Body of pancreas (tissue), 4 donors: ENCODE data around the gene BTBD9. TPM values are rescaled to one million over a fixed set of nuclear protein-coding genes. Genes with fewer than 3 reads are reported as not detected.

Experiments
- ATAC-seq: fragments of 150-250 bp; one replicate; pipeline ENCODE4 v1.9.1; 2016
- DNase-seq, 4 donors: peaks; one replicate each; pipeline ENCODE4 v3.0.0-alpha.2; 2019
- H3K27ac ChIP-seq, 4 donors: fragments of 200-600 bp; sonication (generic); 1 replicate in 3 of 4; 2 replicates in 1 of 4; pipeline versions ENCODE4 v1.5.1 to v1.6.1; 2016 to 2019; ENCODE audit warnings: mild to moderate bottlenecking in 1 of 4, mixed read lengths in 1 of 4, moderate library complexity in 1 of 4
- H3K27me3 ChIP-seq, 2 donors: fragments of 200-600 bp; sonication (generic); one replicate each; pipeline ENCODE4 v1.6.0; 2016; ENCODE audit warnings: mild to moderate bottlenecking in 1 of 2
- H3K36me3 ChIP-seq, 2 donors: fragments of 200-600 bp; sonication (generic); replicated peaks in 1 of 2; 2 replicates each; pipeline ENCODE4 v1.5.1; 2016; ENCODE audit warnings: low read depth in 2 of 2; ENCODE audit not compliant: insufficient read depth in 1 of 2
- H3K4me1 ChIP-seq: fragments of 200-600 bp; sonication (generic); one replicate; pipeline ENCODE4 v1.6.0; 2016
- H3K4me3 ChIP-seq, 2 donors: fragments of 200-600 bp; sonication (generic); 1 replicate in 1 of 2; 2 replicates in 1 of 2; pipeline ENCODE4 v1.5.1; 2016 to 2019
- H3K9me3 ChIP-seq, 3 donors: fragments of 200-600 bp; sonication (generic); 1 replicate in 2 of 3; 2 replicates in 1 of 3; pipeline ENCODE4 v1.5.1; 2016
- POLR2A ChIP-seq, 3 donors: fragments of 450-650 bp; IDR thresholded peaks; one replicate each; pipeline ENCODE4 v1.6.1; 2016; ENCODE audit warnings: antibody characterized with exemption in 3 of 3, mild to moderate bottlenecking in 2 of 3
- WGBS, 2 donors: methylation state at CpG; one replicate each; pipeline ENCODE4 v1.1.5; 2017; 5-methylcytosine and 5-hydroxymethylcytosine counted together
- intact Hi-C: fragments of 100-400 bp; cut with DNase I; formaldehyde crosslinking; loops from one replicate; pipeline ENCODE4 v1.15.1; 2023
- total RNA-seq, 2 donors: library from RNA; depleted of rRNA; stranded (reverse); fragments of >200 nt; gene quantifications; one replicate each; pipeline ENCODE4 v1.1.0, GENCODE V29; 2016
- TF ChIP-seq, protein P1 (sequence below), 7 experiments: fragments of 450-650 bp in 4 of 7; fragments of 200-600 bp in 3 of 7; sonication (generic) in 3 of 7; IDR thresholded peaks; one replicate each; pipeline ENCODE4 v1.5.1; 2016 to 2019; ENCODE audit warnings: antibody characterized with exemption in 7 of 7

BTBD9 gene
- total RNA-seq, 2 donors from 2014 or later, result 11.9 to 29.3 TPM

DNA sequence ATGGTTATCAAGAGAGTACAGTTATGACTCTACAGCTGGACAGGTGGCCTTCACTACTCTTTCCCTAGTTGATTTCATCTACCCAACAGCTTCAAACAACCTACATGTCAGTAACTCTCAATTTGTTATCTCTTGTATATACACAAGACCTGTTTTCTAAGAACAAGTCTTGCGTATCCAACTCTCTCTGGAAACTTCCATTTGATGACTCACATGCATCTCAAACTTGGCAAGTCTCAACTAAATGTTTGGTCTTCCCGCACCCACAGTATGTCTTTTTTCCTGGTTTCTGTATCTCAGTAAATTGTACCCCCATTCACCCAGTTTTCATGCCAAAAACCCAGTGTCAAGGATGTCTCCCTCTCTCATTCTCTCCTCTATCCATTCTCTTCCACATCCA, 97.7 kb downstream of the BTBD9 start:
- Histone ChIP-seq H3K4me3 (no peak overlapping the region), H3K4me1 (no peaks in the 10 kb centered on the region), H3K27me3 (no peaks in the 10 kb centered on the region), H3K9me3 (no peaks in the 10 kb centered on the region), H3K36me3 (no peaks in the 10 kb centered on the region), H3K27ac (no peak overlapping the region)
- TF ChIP-seq, protein P1, sequence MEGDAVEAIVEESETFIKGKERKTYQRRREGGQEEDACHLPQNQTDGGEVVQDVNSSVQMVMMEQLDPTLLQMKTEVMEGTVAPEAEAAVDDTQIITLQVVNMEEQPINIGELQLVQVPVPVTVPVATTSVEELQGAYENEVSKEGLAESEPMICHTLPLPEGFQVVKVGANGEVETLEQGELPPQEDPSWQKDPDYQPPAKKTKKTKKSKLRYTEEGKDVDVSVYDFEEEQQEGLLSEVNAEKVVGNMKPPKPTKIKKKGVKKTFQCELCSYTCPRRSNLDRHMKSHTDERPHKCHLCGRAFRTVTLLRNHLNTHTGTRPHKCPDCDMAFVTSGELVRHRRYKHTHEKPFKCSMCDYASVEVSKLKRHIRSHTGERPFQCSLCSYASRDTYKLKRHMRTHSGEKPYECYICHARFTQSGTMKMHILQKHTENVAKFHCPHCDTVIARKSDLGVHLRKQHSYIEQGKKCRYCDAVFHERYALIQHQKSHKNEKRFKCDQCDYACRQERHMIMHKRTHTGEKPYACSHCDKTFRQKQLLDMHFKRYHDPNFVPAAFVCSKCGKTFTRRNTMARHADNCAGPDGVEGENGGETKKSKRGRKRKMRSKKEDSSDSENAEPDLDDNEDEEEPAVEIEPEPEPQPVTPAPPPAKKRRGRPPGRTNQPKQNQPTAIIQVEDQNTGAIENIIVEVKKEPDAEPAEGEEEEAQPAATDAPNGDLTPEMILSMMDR (IDR thresholded peaks at IDR 0.05), result no peak
- no peak for TF ChIP-seq POLR2A (IDR thresholded peaks at IDR 0.05)
- no peak for DNase-seq
- 73 to 84% methylated on average over 2 of the region's 2 CpGs for WGBS, 2 donors
- no peak for ATAC-seq
- intact Hi-C loops, result no loop called here

DNA sequence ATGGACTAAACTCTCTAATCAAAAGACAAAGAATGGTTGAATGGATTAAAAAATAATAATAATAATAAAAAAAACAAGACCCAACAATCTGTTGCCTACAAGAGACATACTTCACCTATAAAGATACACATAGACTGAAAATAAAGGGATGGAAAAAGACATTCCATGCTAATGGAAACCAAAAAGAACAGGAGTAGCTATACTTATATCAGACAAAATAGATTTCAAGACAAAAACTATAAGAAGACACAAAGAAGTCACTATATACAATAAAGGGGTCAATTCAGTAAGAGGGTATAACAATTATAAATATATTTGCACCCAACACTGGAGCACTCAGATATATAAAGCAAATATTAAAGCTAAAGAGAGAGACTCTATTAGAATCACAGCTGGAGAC, 106.7 kb downstream of the BTBD9 start:
- TF ChIP-seq, protein P1 (IDR thresholded peaks at IDR 0.05), result no peak
- TF ChIP-seq POLR2A (IDR thresholded peaks at IDR 0.05), result no peak
- no peaks in the 10 kb centered on the region for H3K4me1 ChIP-seq
- no peak overlapping the region for H3K4me3 ChIP-seq
- DNase-seq, result no peak
- no peak for ATAC-seq
- H3K9me3 ChIP-seq, result peaks cover 0 to 4% (median 0%) of the 10 kb centered on the region in 3 donors
- intact Hi-C loops, result no loop called here
- no peaks in the 10 kb centered on the region for H3K27me3 ChIP-seq
- no peaks in the 10 kb centered on the region for H3K36me3 ChIP-seq
- no peak overlapping the region for H3K27ac ChIP-seq

DNA sequence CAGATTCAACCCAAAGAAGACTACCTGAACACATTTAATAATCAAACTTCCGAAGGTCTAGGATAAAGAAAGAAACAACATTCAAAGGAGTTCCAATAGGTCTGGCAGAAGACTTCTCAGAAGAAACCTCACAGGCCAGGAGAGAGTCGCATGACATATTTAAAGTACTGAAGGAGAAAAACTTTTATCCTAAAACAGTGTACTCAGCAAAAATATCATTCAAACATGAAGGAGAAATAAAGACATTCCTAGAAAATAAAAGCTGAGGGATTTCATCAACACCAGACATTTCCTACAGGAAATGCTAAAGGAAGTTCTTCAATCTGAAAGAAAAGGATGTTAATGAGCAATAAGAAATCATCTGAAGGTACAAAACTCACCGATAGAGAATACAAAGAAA, 108.6 kb downstream of the BTBD9 start:
- Histone ChIP-seq H3K9me3 (peaks cover 0 to 7% (median 0%) of the 10 kb centered on the region in 3 donors), H3K27ac (no peak overlapping the region), H3K36me3 (no peaks in the 10 kb centered on the region), H3K27me3 (no peaks in the 10 kb centered on the region), H3K4me3 (no peak overlapping the region), H3K4me1 (no peaks in the 10 kb centered on the region)
- 78 to 92% methylated on average over 3 of the region's 3 CpGs for WGBS, 2 donors
- TF ChIP-seq, protein P1 (IDR thresholded peaks at IDR 0.05), result no peak
- no peak for TF ChIP-seq POLR2A (IDR thresholded peaks at IDR 0.05)
- intact Hi-C loops, result no loop called here
- ATAC-seq, result no peak
- DNase-seq, result no peak

DNA sequence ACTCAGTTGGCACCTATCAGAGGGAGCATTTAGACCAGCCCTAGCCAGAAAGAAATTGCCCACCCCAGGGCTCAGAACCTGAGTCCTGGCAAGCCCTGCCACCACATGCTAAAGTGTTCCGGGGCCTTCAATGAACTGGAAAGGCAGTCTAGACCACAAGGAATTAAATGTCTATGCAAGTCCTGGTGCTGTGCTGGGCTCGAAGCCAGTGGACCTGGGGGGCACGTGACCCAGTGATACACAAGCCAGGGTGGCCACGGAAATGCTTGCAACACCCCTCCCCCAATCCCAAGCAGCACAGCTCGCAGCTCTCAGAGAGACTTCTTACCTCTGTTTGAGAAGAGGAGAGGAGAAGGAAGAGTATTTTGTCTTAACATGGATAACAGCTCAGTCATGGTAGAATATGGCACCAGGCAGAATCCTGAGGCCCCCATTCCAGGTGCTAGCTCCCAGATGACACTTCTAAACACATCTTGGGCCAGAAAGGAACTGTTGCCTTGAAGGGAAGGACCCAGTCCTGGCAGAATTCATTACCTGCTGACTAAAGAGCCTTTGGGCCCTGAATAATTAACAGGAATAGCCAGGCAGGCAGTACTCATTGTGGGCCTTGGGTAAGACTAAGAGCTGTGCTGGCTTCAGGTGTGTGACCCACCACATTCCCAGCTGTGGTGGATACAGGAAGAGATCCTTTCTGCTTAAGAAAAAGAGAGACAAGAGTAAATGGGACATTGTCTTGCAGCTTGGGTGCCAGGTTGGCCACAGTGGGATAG, 111.3 kb downstream of the BTBD9 start:
- WGBS, 2 donors, result 85 to 93% methylated on average over 5 of the region's 5 CpGs
- no peak for DNase-seq
- H3K27me3 ChIP-seq, result no peaks in the 10 kb centered on the region
- H3K36me3 ChIP-seq, result no peaks in the 10 kb centered on the region
- no peak for TF ChIP-seq POLR2A (IDR thresholded peaks at IDR 0.05)
- TF ChIP-seq, protein P1 (IDR thresholded peaks at IDR 0.05), result no peak
- intact Hi-C loops, result no loop called here
- no peak overlapping the region for H3K4me3 ChIP-seq
- no peak overlapping the region for H3K27ac ChIP-seq
- H3K9me3 ChIP-seq, result peaks cover 0 to 14% (median 0%) of the 10 kb centered on the region in 3 donors
- no peak for ATAC-seq
- no peaks in the 10 kb centered on the region for H3K4me1 ChIP-seq

DNA sequence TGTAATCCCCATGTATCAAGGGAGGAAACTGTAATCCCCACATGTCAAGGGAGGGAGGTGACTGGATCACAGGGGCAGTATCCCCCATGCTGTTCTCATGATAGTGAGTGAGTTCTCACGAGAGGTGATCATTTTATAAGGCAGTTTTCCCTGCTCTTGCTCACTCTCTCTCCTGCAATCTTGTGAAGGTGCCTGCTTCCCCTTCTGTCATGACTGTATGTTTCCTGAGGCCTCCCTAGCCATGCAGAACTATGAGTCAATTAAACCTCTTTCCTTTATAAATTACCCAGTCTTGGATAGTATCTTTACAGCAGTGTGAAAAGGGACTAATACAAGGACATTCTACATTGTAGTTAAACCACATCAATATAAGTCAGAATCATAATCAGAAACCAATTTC, 112.4 kb downstream of the BTBD9 start:
- Histone ChIP-seq H3K4me1 (no peaks in the 10 kb centered on the region), H3K9me3 (peaks cover 0 to 14% (median 0%) of the 10 kb centered on the region in 3 donors), H3K27me3 (no peaks in the 10 kb centered on the region), H3K36me3 (no peaks in the 10 kb centered on the region), H3K27ac (no peak overlapping the region), H3K4me3 (no peak overlapping the region)
- intact Hi-C loops, result no loop called here
- ATAC-seq (no peak), DNase-seq (no peak)
- TF ChIP-seq, protein P1 (IDR thresholded peaks at IDR 0.05), result no peak
- no peak for TF ChIP-seq POLR2A (IDR thresholded peaks at IDR 0.05)
- 84 to 92% methylated on average over 1 of the region's 1 CpG for WGBS, 2 donors
